GM23338 (cell line): ENCODE results near the gene SCGN. TPM values are rescaled to one million over a fixed set of nuclear protein-coding genes. Genes with fewer than 3 reads are reported as not detected.

ENCODE experiments used
- ATAC-seq: fragments of 200-7000 bp; cut with Tn5 transposase; 3 replicates; pipeline ENCODE4 v1.9.1; 2020
- DNase-seq: peaks from one replicate; pipeline ENCODE4 v3.0.0-alpha.2; 2015; ENCODE audit warnings: low spot score
- H2AFZ ChIP-seq: fragments of 200-600 bp; sonication (generic); 2 replicates; pipeline ENCODE4 v1.8.0; 2016; ENCODE audit warnings: antibody characterized with exemption, mild to moderate bottlenecking, moderate library complexity
- H3F3A ChIP-seq: fragments of 200-600 bp; sonication (generic); replicated peaks from 2 replicates; pipeline ENCODE4 v1.8.0; 2017; ENCODE audit warnings: antibody characterized with exemption, mixed run types, low read depth
- H3K27ac ChIP-seq: fragments of 200-600 bp; sonication (generic); 2 replicates; pipeline ENCODE4 v1.6.1; 2016; ENCODE audit warnings: low read depth
- H3K27me3 ChIP-seq: fragments of 200-600 bp; sonication (generic); 2 replicates; pipeline ENCODE4 v1.8.0; 2016; ENCODE audit warnings: mild to moderate bottlenecking, mixed run types, moderate library complexity; ENCODE audit not compliant: insufficient read depth
- H3K36me3 ChIP-seq: fragments of 200-600 bp; sonication (generic); 2 replicates; pipeline ENCODE4 v1.8.0; 2016; ENCODE audit warnings: mild to moderate bottlenecking; ENCODE audit not compliant: insufficient read depth
- H3K4me1 ChIP-seq: fragments of 200-600 bp; sonication (generic); 2 replicates; pipeline ENCODE4 v1.8.0; 2016; ENCODE audit warnings: mild to moderate bottlenecking, moderate library complexity; ENCODE audit not compliant: insufficient read depth
- H3K4me2 ChIP-seq: fragments of 200-600 bp; sonication (generic); 2 replicates; pipeline ENCODE4 v1.7.1; 2017; ENCODE audit warnings: mixed run types
- H3K4me3 ChIP-seq: fragments of 200-600 bp; sonication (generic); 2 replicates; pipeline ENCODE4 v1.6.1; 2016; ENCODE audit warnings: mixed run types
- H3K79me2 ChIP-seq: fragments of 200-600 bp; sonication (generic); replicated peaks from 2 replicates; pipeline ENCODE4 v1.8.0; 2017; ENCODE audit warnings: mild to moderate bottlenecking; ENCODE audit not compliant: insufficient read depth
- H3K9me2 ChIP-seq: fragments of 200-600 bp; sonication (generic); 2 replicates; pipeline ENCODE4 v1.8.0; 2017; ENCODE audit not compliant: insufficient read depth
- H4K20me1 ChIP-seq: fragments of 200-600 bp; sonication (generic); replicated peaks from 2 replicates; pipeline ENCODE4 v1.8.0; 2017; ENCODE audit warnings: mild to moderate bottlenecking; ENCODE audit not compliant: insufficient read depth
- H3K27ac Mint-ChIP-seq: 2 replicates; pipeline ENCODE4 v1.8.0; 2020; ENCODE audit warnings: inconsistent platforms, mild to moderate bottlenecking, moderate library complexity, mixed read lengths
- H3K27me3 Mint-ChIP-seq: 3 replicates; pipeline ENCODE4 v1.8.0; 2022; ENCODE audit warnings: low read depth, mild to moderate bottlenecking, moderate library complexity, mixed read lengths, inconsistent platforms; ENCODE audit not compliant: insufficient read depth, poor library complexity
- H3K36me3 Mint-ChIP-seq: 3 replicates; pipeline ENCODE4 v1.8.0; 2021; ENCODE audit warnings: low read depth, mild to moderate bottlenecking, inconsistent platforms, moderate library complexity, mixed read lengths
- H3K4me1 Mint-ChIP-seq: 3 replicates; pipeline ENCODE4 v1.8.0; 2020; ENCODE audit warnings: mild to moderate bottlenecking, inconsistent platforms, mixed read lengths
- H3K4me3 Mint-ChIP-seq: 3 replicates; pipeline ENCODE4 v1.8.0; 2021; ENCODE audit warnings: moderate library complexity, mild to moderate bottlenecking, inconsistent platforms, mixed read lengths
- H3K9me3 Mint-ChIP-seq: 3 replicates; pipeline ENCODE4 v1.8.0; 2020; ENCODE audit warnings: moderate library complexity, mild to moderate bottlenecking, inconsistent platforms, mixed read lengths
- CREB1 ChIP-seq: fragments of 250-450 bp; sonication (Bioruptor Pico); IDR thresholded peaks from 2 replicates; pipeline ENCODE4 v1.5.0; 2020; ENCODE audit warnings: low read depth, mild to moderate bottlenecking, moderate library complexity
- EZH2 ChIP-seq: fragments of 200-600 bp; sonication (generic); IDR thresholded peaks from one replicate; pipeline ENCODE4 v1.8.0; 2017; ENCODE audit warnings: antibody characterized with exemption, mild to moderate bottlenecking, low read depth; ENCODE audit not compliant: unreplicated experiment
- EZH2phosphoT487 ChIP-seq: fragments of 200-600 bp; sonication (generic); IDR thresholded peaks from one replicate; pipeline ENCODE4 v1.8.1; 2018; ENCODE audit warnings: antibody characterized with exemption; ENCODE audit not compliant: unreplicated experiment
- JUNB ChIP-seq: IDR thresholded peaks from one replicate; pipeline ENCODE4 v1.6.1; 2016; ENCODE audit warnings: antibody characterized with exemption; ENCODE audit not compliant: unreplicated experiment
- NANOG ChIP-seq: IDR thresholded peaks from 2 replicates; pipeline ENCODE4 v1.6.1; 2016; ENCODE audit warnings: antibody characterized with exemption, borderline replicate concordance
- POLR2AphosphoS5 ChIP-seq: IDR thresholded peaks from 2 replicates; pipeline ENCODE4 v1.6.1; 2016; ENCODE audit warnings: antibody characterized with exemption, low read depth
- ZNF114 ChIP-seq: fragments of 250-450 bp; sonication (Bioruptor Pico); IDR thresholded peaks from 2 replicates; pipeline ENCODE4 v1.5.0; 2020; ENCODE audit warnings: mild to moderate bottlenecking, moderate library complexity
- ZNF331 ChIP-seq: fragments of 250-450 bp; sonication (Bioruptor Pico); IDR thresholded peaks from 2 replicates; pipeline ENCODE4 v1.5.0; 2020; ENCODE audit warnings: low read depth, mild to moderate bottlenecking, moderate library complexity
- polyA plus RNA-seq: library from polyadenylated mRNA; unstranded; fragments of >200 nt; fragmentation: Nextera tagmentation; extraction: Ambion mirVana; gene quantifications from 2 replicates; pipeline ENCODE4 v1.2.1, GENCODE V29; 2016
- total RNA-seq: library from RNA; depleted of rRNA; stranded (reverse); fragments of >200 nt; shearing (Covaris generic); gene quantifications from 2 replicates; pipeline ENCODE4 v1.2.3, GENCODE V29; 2014
- TF ChIP-seq, protein P1 (sequence below): IDR thresholded peaks from 2 replicates; pipeline ENCODE4 v1.6.1; 2016; ENCODE audit warnings: antibody characterized with exemption
- TF ChIP-seq, protein P2 (sequence below): fragments of 250-450 bp; sonication (Bioruptor Pico); IDR thresholded peaks from 2 replicates; pipeline ENCODE4 v1.5.0; 2020; ENCODE audit warnings: mild to moderate bottlenecking, moderate library complexity
- TF ChIP-seq, protein P3 (sequence below), 2 experiments: fragments of 200-600 bp in 1 of 2; sonication (generic) in 1 of 2; conservative IDR thresholded peaks; 2 replicates each; pipeline versions ENCODE4 v1.5.1 to v1.6.1; 2016 to 2017; ENCODE audit warnings: antibody characterized with exemption in 2 of 2, low read depth in 2 of 2, mild to moderate bottlenecking in 2 of 2, moderate library complexity in 1 of 2
- TF ChIP-seq, protein P4 (sequence below): IDR thresholded peaks from one replicate; pipeline ENCODE4 v1.6.1; 2018; ENCODE audit warnings: antibody characterized with exemption; ENCODE audit not compliant: unreplicated experiment

Gene SCGN
- total and polyA plus RNA-seq, 2 experiments from 2014 or later, result not detected

DNA sequence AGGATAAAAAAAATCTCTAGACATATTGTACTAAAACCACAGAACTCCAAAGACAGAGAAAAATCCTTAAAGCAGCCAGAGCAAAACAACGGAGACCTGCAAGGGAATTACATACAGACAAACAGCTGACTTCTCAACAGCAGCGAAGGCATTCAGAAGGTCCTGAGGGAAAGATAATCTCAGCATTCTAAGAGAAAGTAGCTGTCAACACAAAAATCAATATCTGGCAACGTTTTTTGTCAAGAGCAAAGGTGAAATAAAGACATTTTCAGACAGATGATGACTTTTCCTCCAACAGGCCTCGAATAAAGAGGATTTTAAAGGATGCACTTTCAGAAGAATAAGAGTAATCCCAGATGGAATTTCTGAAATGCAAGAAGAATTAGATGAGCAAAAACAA, 6.1 kb upstream of the SCGN start:
- Mint-ChIP-seq H3K4me1 (peaks cover 11% of the 10 kb centered on the region), H3K27ac (no peak overlapping the region), H3K9me3 (no peaks in the 10 kb centered on the region), H3K4me3 (no peak overlapping the region), H3K36me3 (no peaks in the 10 kb centered on the region), H3K27me3 (no peaks in the 10 kb centered on the region)
- no peak overlapping the region for H3K4me3 ChIP-seq
- DNase-seq, result no peak
- H3K79me2 ChIP-seq, result no peaks in the 10 kb centered on the region
- no peaks in the 10 kb centered on the region for H3K36me3 ChIP-seq
- TF ChIP-seq, protein P1, sequence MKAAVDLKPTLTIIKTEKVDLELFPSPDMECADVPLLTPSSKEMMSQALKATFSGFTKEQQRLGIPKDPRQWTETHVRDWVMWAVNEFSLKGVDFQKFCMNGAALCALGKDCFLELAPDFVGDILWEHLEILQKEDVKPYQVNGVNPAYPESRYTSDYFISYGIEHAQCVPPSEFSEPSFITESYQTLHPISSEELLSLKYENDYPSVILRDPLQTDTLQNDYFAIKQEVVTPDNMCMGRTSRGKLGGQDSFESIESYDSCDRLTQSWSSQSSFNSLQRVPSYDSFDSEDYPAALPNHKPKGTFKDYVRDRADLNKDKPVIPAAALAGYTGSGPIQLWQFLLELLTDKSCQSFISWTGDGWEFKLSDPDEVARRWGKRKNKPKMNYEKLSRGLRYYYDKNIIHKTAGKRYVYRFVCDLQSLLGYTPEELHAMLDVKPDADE, result no peak
- TF ChIP-seq EZH2phosphoT487, result no peak
- no peak for TF ChIP-seq POLR2AphosphoS5
- TF ChIP-seq, protein P2, sequence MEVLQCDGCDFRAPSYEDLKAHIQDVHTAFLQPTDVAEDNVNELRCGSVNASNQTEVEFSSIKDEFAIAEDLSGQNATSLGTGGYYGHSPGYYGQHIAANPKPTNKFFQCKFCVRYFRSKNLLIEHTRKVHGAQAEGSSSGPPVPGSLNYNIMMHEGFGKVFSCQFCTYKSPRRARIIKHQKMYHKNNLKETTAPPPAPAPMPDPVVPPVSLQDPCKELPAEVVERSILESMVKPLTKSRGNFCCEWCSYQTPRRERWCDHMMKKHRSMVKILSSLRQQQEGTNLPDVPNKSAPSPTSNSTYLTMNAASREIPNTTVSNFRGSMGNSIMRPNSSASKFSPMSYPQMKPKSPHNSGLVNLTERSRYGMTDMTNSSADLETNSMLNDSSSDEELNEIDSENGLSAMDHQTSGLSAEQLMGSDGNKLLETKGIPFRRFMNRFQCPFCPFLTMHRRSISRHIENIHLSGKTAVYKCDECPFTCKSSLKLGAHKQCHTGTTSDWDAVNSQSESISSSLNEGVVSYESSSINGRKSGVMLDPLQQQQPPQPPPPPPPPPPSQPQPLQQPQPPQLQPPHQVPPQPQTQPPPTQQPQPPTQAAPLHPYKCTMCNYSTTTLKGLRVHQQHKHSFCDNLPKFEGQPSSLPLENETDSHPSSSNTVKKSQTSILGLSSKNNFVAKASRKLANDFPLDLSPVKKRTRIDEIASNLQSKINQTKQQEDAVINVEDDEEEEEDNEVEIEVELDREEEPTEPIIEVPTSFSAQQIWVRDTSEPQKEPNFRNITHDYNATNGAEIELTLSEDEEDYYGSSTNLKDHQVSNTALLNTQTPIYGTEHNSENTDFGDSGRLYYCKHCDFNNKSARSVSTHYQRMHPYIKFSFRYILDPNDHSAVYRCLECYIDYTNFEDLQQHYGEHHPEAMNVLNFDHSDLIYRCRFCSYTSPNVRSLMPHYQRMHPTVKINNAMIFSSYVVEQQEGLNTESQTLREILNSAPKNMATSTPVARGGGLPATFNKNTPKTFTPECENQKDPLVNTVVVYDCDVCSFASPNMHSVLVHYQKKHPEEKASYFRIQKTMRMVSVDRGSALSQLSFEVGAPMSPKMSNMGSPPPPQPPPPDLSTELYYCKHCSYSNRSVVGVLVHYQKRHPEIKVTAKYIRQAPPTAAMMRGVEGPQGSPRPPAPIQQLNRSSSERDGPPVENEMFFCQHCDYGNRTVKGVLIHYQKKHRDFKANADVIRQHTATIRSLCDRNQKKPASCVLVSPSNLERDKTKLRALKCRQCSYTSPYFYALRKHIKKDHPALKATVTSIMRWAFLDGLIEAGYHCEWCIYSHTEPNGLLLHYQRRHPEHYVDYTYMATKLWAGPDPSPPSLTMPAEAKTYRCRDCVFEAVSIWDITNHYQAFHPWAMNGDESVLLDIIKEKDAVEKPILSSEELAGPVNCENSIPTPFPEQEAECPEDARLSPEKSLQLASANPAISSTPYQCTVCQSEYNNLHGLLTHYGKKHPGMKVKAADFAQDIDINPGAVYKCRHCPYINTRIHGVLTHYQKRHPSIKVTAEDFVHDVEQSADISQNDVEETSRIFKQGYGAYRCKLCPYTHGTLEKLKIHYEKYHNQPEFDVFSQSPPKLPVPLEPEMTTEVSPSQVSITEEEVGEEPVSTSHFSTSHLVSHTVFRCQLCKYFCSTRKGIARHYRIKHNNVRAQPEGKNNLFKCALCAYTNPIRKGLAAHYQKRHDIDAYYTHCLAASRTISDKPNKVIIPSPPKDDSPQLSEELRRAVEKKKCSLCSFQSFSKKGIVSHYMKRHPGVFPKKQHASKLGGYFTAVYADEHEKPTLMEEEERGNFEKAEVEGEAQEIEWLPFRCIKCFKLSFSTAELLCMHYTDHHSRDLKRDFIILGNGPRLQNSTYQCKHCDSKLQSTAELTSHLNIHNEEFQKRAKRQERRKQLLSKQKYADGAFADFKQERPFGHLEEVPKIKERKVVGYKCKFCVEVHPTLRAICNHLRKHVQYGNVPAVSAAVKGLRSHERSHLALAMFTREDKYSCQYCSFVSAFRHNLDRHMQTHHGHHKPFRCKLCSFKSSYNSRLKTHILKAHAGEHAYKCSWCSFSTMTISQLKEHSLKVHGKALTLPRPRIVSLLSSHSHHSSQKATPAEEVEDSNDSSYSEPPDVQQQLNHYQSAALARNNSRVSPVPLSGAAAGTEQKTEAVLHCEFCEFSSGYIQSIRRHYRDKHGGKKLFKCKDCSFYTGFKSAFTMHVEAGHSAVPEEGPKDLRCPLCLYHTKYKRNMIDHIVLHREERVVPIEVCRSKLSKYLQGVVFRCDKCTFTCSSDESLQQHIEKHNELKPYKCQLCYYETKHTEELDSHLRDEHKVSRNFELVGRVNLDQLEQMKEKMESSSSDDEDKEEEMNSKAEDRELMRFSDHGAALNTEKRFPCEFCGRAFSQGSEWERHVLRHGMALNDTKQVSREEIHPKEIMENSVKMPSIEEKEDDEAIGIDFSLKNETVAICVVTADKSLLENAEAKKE, result no peak
- TF ChIP-seq, protein P3, sequence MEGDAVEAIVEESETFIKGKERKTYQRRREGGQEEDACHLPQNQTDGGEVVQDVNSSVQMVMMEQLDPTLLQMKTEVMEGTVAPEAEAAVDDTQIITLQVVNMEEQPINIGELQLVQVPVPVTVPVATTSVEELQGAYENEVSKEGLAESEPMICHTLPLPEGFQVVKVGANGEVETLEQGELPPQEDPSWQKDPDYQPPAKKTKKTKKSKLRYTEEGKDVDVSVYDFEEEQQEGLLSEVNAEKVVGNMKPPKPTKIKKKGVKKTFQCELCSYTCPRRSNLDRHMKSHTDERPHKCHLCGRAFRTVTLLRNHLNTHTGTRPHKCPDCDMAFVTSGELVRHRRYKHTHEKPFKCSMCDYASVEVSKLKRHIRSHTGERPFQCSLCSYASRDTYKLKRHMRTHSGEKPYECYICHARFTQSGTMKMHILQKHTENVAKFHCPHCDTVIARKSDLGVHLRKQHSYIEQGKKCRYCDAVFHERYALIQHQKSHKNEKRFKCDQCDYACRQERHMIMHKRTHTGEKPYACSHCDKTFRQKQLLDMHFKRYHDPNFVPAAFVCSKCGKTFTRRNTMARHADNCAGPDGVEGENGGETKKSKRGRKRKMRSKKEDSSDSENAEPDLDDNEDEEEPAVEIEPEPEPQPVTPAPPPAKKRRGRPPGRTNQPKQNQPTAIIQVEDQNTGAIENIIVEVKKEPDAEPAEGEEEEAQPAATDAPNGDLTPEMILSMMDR (conservative IDR thresholded peaks at IDR 0.05; ENCODE audit: low read depth in 2 of 2), result no peak
- no peak for TF ChIP-seq CREB1 (CRISPR knock-in tag)
- no peak for TF ChIP-seq NANOG
- TF ChIP-seq, protein P4, sequence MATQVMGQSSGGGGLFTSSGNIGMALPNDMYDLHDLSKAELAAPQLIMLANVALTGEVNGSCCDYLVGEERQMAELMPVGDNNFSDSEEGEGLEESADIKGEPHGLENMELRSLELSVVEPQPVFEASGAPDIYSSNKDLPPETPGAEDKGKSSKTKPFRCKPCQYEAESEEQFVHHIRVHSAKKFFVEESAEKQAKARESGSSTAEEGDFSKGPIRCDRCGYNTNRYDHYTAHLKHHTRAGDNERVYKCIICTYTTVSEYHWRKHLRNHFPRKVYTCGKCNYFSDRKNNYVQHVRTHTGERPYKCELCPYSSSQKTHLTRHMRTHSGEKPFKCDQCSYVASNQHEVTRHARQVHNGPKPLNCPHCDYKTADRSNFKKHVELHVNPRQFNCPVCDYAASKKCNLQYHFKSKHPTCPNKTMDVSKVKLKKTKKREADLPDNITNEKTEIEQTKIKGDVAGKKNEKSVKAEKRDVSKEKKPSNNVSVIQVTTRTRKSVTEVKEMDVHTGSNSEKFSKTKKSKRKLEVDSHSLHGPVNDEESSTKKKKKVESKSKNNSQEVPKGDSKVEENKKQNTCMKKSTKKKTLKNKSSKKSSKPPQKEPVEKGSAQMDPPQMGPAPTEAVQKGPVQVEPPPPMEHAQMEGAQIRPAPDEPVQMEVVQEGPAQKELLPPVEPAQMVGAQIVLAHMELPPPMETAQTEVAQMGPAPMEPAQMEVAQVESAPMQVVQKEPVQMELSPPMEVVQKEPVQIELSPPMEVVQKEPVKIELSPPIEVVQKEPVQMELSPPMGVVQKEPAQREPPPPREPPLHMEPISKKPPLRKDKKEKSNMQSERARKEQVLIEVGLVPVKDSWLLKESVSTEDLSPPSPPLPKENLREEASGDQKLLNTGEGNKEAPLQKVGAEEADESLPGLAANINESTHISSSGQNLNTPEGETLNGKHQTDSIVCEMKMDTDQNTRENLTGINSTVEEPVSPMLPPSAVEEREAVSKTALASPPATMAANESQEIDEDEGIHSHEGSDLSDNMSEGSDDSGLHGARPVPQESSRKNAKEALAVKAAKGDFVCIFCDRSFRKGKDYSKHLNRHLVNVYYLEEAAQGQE, result no peak
- no peak for TF ChIP-seq EZH2
- no peak for TF ChIP-seq ZNF331 (CRISPR knock-in tag)
- TF ChIP-seq JUNB, result no peak
- no peak for TF ChIP-seq ZNF114 (CRISPR knock-in tag)
- no peak for ATAC-seq
- no peaks in the 10 kb centered on the region for H3F3A ChIP-seq
- H3K4me2 ChIP-seq, result no peak overlapping the region
- H3K27ac ChIP-seq, result no peak overlapping the region
- no peaks in the 10 kb centered on the region for H3K9me2 ChIP-seq
- H3K4me1 ChIP-seq, result peaks cover 13% of the 10 kb centered on the region; the same call in 1 of the 2 replicates
- no peak overlapping the region for H2AFZ ChIP-seq
- 0 out of 2 replicates have a peak, but pooled peaks cover 2% of the 10 kb centered on the region for H4K20me1 ChIP-seq
- peaks cover 5% of the 10 kb centered on the region for H3K27me3 ChIP-seq
